GM21528 (cell line): ENCODE measurements around the gene SC5D.

Experiments used
- ATAC-seq: cut with Tn5 transposase; IDR thresholded peaks from one replicate; pipeline ENCODE4 v1.9.1; 2021; ENCODE audit warnings: mild to moderate bottlenecking, moderate library complexity; ENCODE audit not compliant: unreplicated experiment, low FRiP score

Gene SC5D, protein sequence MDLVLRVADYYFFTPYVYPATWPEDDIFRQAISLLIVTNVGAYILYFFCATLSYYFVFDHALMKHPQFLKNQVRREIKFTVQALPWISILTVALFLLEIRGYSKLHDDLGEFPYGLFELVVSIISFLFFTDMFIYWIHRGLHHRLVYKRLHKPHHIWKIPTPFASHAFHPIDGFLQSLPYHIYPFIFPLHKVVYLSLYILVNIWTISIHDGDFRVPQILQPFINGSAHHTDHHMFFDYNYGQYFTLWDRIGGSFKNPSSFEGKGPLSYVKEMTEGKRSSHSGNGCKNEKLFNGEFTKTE

DNA sequence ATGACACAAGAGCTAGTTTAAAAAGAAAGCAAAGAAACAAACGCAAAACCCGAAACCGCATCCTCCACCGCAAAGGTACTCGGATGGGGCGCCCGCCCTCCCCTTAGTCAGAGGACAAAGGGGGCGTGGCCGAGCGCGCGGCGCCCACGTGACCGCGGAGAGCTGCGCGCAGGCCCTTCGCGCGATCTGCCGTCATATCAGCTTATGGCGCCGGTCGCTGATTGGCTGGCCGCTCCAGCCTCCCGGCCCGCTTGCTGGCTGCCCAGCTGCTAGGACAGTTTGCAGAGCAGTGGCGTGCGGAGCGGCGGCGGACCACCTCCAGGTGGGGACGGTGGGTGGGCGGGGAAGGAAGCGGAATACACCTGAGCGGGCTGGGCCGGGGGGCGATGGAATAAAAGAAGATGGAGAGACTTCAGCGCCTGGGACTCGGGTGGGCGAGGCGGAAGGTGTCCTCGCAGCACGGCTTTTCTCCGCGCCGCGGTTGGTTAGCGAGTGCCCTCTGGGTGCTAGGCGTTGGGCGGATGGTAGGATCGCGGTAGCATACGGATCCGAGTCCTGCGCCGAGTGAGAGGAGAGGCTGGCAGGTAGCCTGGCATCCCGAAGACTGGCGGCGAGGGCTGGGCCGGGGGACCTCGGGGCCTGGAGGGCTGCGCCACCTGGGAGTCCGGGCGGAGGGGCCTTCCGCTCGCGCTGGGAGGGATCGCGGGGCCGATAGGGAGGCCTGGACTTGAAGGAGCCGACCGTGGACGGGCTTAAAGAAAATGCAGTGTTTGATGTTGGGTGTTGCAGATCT lies at the start of gene SC5D:
TSS of gene SC5D (plus strand) at position 277 of the 793 bp plus-strand sequence. CDS start 10,605 bp downstream, outside the sequence.
- peak; percentile 95 for ATAC-seq

DNA sequence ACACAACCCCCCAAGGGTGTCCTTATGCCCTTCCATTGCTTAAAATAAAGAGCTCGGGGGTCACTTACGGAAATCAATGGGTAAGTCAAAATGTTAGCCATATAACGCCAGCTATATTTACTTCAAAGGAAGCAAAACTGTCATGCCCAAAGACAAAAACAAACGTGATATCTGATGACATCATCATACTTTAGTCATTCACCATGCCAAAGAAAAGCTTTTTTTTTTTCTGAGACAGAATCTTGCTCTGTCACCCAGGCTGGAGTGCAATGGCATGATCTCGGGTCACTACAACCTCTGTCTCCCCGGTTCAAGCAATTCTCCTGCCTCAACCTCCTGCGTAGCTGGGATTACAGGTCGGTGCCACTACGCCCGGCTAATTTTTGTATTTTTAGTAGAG lies 47.7 kb upstream of the SC5D start:
- ATAC-seq = no peak

DNA sequence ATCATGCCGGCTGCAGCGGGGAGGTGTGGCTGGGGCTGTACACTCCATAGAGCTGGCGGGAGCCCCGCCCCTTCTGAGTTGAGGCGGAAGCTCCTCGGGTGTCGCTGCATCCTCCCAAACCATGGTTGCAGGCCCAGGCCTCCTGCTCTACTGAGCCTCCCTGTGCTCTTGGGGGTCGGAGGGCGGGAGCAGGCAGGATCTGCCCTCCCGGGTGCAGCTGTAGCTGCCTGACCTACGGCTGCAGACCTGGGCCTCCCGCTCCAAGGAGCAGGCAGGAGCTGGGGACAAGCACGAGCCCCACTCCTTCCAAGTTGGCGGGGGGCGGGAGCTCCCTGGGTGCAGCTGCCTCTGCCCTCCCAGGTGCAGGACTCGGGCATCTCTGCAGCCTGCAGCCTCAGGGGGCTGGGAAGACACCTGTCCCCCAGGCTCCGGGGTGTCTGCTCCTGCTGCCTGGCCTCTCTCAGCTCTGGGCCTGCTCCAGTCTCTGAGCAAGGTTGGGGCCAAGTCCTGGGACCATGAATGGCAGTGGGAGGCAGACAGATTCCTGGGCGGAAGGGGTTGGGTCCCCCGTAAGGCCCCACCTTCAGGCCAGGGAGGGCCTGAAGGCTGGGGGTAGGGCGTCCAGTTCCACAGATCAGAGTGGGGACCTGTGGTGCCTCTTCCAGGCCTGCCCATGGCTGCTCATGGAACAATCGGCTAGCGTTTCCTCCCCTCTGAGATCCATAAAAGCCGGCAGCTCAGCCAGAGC lies 46.4 kb upstream of the SC5D start:
- ATAC-seq = no peak

DNA sequence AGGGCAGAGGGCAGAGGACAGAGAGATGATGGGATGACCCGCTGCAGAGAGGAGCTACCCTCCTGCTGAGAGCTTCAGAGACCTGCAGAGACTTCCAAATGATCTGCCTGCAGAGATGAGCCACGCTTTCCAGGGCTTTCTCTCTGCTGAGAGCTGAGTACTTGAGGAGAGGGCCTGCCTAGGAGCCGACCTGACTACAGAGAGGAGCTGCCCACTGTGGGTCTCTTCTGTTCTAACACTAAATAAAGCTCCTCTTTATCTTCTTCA lies 45.9 kb upstream of the SC5D start:
- no peak for ATAC-seq

DNA sequence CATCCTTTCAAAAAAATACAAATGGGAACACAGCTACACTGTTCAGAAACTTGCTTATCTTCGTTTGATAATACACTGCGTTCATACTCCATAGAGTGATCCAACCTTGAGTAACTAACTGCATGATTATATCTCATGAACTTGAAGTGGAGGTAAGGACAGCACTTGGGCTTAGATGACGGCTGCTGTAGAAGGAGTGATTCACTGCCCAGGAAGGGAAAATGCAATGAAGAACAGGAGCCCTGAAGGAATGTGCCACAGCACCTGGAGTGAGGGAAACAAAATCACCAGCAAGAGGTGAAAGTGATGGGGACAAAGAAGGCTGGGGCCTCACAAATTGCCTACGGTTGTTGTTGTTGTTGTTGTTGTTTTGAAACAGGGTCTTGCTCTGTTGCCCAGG lies 44.1 kb upstream of the SC5D start:
- no peak for ATAC-seq

DNA sequence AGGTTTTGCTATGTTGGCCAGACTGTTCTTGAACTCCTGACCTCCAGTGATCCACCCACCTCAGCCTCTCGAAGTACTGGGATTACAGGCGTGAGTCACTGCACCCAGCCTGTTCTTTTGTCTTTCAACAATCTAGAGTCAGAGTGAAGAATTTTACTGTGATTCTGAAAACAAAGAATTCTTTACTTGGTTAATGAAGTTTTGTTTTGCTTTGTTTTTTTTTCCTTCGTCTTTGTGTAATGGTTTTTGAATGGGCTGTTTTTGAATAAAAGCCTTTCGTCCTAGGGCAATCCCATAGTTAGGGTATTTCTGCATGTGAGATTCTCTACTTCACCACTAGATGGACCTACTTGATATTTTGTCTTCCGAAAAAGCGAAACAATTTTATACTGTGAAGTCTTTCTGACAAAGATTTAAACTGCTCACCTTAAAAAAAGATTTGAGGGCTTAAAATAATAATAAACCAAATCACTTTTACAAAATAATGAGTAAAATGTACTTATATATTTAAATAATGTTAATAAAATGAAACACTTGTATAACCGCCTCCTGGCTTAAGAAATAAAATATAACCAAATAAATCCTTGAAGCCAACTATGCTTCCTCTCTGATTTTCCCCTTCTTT lies 43.4 kb upstream of the SC5D start:
- ATAC-seq = no peak

DNA sequence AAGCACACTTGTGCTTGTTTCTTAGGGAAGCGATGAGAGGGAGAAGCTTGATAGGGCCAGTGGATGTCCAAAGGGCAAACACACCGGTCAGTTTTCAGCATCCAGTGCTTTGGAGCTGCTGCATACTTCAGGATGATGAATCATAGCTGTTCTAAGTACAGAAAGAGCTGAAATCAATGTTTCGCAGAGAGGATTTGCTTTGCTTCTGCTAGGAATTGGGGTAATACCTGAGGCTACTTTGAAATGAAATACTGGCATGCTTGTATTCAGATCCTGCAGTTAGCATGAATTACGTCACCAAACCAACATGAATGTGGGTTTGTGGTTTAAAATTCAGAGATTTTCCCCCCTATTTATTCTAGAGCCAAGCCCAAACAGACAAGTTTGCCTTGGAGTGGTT lies 41.7 kb upstream of the SC5D start:
- ATAC-seq = no peak

DNA sequence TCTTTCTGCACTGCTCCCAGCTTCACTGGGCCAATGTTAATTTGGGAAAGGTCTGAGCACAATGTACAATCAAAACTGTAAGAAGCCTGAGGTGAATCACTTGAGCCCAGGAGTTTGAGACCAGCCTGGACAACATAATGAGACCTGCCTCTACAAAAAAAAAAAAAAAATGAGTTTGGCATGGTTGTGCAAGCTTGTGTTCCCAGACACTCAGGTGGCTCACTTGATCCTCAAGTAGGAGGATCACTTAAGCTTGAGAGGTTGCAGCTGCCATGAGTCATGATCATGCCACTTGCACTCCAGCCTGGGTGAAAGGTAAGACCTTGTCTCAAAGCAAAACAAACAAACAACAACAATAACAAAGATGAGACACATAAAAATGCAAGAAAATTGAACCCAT lies 38.6 kb upstream of the SC5D start:
- ATAC-seq = no peak

DNA sequence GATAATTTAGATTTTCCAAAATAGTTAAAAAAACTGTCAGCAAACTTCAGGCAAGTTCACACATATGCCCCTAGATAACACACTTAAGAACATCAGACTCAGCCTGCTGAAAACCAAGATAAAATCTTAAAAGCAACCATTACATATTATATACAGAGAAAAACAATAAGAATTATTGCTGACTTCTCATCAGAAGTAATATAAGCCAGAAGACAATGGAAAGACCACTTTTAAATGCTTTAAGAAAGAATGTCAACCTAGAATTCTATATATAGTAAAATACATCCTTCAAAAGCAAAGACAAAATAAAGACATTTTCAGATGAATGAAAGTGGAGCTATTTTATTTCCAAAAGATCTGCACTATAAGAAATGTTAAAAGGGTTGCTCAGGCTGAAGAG lies 37.8 kb upstream of the SC5D start:
- ATAC-seq = no peak

DNA sequence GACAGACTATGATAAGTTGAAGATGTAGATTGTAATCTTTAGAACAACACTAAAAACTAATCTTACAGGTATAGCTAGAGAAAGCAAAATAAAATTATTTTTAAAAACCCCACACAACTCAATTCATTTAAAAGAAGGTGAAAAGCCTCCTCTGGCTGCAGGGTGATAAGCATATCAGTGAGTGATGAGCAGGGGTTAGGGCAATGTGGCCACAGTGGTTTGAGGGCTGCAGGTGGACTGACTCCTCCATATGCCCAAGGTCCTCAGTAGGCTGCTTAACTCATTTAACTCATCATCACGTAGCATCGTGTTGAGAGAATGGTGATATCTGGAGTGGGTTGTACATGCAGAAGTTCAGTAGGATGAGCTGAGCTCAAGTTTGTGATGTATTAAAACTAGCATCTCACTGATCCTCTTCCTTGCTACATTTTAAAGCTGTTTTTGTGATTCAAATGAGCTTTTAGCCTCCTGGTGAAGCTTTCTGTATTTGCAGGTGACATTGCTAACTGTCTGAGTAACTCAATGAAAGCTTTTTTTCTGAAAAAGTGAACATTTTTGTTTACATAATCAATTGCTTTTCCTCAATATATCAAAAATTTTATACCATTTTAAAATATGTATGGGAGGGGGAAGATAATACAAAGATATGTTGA lies 37.0 kb upstream of the SC5D start:
- no peak for ATAC-seq

DNA sequence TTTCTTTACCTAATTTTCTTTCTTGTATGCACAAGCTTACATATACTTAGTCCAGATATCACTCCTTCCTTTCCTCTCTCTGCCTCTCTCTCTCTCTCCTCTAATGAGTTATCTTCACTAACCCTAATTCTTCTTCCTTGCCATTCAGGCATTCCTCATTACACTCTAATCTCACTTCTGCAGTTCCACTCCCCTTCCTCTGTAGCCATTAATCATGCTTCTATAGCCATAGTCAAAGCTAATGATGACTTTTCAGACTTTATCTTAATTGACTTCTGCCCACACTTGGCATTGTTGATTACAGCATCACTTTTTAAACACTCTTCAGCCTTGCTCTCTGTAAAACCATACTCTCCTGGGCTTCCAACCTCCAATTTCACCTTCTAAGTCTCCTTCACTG lies 35.3 kb upstream of the SC5D start:
- ATAC-seq = no peak

DNA sequence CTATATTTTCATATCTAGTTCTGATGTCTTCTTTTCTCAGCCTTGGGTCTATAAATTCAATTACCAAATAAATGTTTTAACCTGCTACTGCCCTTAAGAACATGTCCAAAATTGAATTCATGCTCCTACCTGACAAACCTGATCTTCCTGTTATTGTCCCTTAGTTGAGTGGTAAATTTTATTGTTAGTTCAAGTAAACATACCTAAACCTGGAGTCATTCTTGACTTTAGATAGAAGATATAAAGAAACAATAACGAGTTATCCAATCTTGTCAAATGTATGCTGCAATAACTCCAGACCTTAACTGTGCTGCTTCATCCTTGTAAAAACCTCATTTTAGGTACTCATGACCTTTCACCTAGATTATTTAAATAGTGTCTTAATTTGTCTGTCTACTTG lies 34.6 kb upstream of the SC5D start:
- no peak for ATAC-seq

DNA sequence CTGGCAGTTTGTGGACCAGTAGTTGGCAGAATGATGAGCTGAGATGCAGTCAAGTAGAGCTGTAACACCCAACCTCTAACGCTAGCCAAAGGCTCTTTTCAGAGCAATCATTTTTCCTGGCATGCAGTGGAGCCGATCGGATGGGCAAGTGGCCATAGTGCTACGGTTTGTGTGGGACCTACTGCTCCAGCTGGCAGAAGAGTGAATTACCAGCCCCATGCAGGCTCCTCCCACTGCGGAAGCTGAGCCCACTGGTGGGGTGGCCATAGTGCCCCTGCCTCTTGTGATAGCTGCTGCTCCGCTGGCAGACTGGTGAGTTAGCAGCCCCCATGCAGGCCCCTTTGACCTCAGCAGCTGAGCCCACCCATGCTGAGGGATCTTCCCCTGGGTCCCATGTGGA lies 27.0 kb upstream of the SC5D start:
- ATAC-seq = no peak

DNA sequence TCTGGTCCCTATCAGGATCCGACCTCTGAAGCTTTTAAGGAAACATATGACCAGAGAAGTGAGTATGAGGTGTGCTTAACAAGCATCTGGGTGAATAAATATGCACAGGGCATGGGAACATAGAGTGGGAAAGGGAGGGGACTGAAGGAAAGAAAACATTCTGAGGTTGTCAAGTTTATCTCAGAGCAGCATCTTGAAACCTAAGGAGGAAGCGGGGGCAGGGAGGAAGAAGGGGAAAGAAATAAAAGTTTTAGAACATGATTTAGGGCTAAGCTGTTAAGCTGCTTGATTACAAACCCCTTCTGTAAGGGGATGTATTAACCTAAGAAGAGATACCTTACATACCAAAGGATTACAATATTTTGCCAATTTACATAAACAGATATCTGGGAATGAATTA lies 24.0 kb upstream of the SC5D start:
- no peak for ATAC-seq

DNA sequence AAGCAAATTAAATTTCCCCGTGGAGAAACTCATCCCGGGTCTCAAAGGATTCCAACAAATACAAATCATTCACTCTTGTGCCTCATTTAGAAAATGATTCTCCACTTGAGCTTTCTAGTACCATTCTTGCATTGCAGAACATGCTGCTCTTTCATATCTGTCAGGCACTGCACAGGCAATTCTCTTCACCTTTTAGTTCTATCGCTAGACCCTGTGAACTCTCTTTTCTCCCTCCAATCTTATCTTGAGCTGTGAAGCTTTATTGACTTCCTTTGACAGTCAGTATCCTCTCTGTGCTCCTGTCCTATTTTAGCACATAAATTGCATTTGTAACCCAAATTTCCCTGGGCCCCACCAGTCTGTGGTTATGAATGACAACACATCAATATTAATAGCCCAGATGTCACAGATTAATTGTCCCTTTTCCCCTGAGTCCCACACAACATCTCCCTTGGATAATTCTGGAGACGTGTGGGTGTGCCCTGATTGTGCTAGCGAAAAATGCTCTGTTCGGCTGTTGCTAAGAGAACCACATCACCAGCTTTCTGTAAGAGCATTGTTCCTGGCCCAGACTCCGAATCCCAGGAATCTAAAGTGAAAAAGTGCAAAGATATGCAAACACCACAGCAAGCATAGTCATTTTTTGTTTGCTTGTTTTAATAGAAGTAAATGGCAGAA lies 22.4 kb upstream of the SC5D start:
- no peak for ATAC-seq

DNA sequence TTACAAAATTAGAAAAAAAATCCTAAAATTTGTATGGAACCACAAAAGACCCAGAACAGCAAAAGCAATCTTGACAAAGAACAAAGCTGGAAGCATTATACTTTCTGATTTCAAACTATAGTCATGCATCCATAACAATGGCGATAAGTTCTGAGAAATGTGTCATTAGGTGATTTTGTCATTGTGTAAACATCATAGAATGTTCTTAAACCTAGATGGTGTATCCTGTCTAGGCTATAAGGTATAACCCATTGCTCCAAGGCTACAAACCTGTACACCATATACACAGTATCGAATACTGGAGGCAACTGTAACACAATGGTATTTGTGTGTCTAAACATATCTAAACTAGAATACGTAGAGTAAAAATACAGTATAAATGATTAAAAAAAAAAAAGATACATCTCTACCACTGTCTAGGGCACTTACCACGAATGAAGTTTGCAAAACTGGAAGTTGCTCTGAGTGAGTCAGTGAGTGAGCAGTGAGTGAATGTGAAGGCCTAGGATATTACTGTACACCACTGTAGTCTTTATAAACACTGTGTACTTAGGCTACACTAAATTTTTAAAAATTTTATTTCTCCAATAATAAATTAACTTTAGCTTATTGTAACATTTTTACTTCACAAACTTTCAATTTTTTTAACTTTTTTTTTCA lies 18.1 kb upstream of the SC5D start:
- no peak for ATAC-seq

DNA sequence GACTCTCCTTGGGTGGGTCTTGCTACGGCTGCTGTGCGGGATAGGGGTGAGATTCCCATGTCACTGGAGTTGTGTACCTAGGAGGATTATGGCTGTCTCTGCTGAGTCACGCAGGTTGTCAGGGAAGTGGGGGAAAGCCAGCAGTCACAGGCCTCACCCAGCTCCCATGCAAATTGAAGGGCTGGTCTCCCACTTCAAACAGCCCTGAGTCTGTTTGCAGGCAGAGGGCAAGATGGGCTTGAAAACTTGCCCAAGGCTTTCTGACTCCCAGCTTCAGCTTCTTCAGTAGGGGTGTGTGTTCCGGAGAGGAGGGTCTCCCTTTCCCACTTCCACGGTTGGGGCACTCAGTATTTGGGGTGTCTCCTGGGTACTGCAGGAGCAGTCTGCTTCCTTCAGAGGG lies 10.9 kb upstream of the SC5D start:
- no peak for ATAC-seq

DNA sequence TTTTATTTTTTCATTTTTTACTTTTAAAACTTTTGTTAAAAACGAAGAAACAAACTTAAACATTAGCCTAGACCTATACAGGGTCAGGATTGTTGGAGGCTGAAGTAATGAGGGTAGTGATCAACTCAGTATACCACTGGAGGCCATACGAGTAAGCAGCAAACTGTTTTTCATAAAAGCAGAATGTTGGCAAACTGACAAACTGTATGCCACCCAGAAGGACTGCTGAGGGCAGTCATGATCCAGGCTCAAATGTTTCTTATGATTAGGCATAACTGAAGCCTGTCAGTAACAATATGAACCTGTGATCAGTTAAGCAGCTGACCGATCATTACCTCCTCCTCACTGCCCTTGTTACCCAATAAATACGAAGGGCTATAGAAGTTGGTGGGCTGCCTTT lies 10.2 kb upstream of the SC5D start:
- no peak for ATAC-seq

DNA sequence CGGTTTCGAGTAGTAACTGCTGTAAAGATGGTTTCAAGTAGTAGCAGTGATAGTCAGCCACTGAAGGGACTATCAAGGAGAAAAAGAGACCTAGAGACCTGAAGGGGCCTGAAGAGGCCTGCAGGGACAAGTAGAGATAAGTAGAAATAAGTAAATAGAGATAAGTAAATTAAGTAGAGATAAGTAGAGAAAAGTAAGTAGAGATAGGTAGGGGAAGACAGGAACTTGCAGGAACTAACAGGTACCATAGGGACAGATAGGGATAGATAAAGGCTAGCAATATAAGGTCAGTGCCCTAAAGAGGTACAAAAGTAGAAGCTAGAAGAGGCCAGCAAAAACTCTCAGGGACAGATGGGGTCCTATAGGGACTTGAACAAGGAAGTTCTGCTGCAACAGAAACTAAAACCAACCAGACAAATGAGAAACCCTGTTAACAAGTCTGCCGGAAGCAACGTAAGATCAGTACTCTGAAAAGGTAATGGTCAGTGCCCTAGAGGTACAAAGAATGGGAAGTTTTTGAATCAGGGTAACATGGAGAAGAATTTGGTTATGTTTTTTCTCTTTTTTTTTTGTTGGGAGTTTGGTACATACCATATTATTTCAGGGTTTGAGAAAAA lies 9.6 kb upstream of the SC5D start:
- ATAC-seq = no peak
